K562 (cell line): ENCODE data around the gene CHCHD6. TPM values are rescaled to one million over a fixed set of nuclear protein-coding genes. Genes with fewer than 3 reads are reported as not detected.
A peak's percentile ranks its signal among the peaks of the same experiment; 100 is the strongest.

Source experiments
- ARID1B ChIP-seq: fragments of 450-650 bp; IDR thresholded peaks from 2 replicates; pipeline ENCODE4 v1.6.1; 2016; ENCODE audit warnings: antibody characterized with exemption, mild to moderate bottlenecking, inconsistent platforms
- CCAR2 ChIP-seq: fragments of 200-400 bp; formaldehyde crosslinking; IDR thresholded peaks from 2 replicates; pipeline ENCODE4 v1.6.1; 2017; ENCODE audit warnings: mild to moderate bottlenecking, low read depth, low read length
- CEBPG ChIP-seq, 3 experiments: fragments of 200-800 bp in 1 of 3; sonication (Bioruptor generic) in 1 of 3; sonication (generic) in 1 of 3; formaldehyde crosslinking in 1 of 3; IDR thresholded peaks in 2 of 3; conservative IDR thresholded peaks in 1 of 3; 2 replicates each; pipeline versions ENCODE4 v1.6.1 to v1.8.0; 2016 to 2022; ENCODE audit warnings: missing compliant biosample characterization in 2 of 3, missing genetic modification characterization in 2 of 3, mild to moderate bottlenecking in 1 of 3, missing genetic modification reagents in 1 of 3
- DDX20 ChIP-seq: fragments of 450-650 bp; IDR thresholded peaks from 2 replicates; pipeline ENCODE4 v1.6.1; 2016; ENCODE audit warnings: missing genetic modification characterization, low read depth, mild to moderate bottlenecking, missing compliant biosample characterization, moderate library complexity
- ELF4 ChIP-seq: fragments of 450-650 bp; formaldehyde crosslinking; IDR thresholded peaks from 2 replicates; pipeline ENCODE4 v1.4.0; 2022; ENCODE audit warnings: missing genetic modification characterization
- ETV6 ChIP-seq, 3 experiments: fragments of 150-350 bp in 1 of 3; sonication (generic) in 1 of 3; formaldehyde crosslinking in 1 of 3; IDR thresholded peaks; 2 replicates each; pipeline versions ENCODE4 v1.6.1 to v1.8.0; 2014 to 2022; ENCODE audit warnings: borderline replicate concordance in 2 of 3, low read depth in 2 of 3, antibody characterized with exemption in 1 of 3, low read length in 1 of 3, mild to moderate bottlenecking in 1 of 3, missing genetic modification reagents in 1 of 3
- GABPA ChIP-seq: fragments of 200-800 bp; sonication (Bioruptor generic); conservative IDR thresholded peaks from 2 replicates; pipeline ENCODE4 v1.6.1; 2016; ENCODE audit warnings: low read depth, missing genetic modification characterization, missing compliant biosample characterization
- MECOM ChIP-seq: fragments of 250-450 bp; sonication (Bioruptor Pico); IDR thresholded peaks from 2 replicates; pipeline ENCODE4 v1.8.0; 2022; ENCODE audit warnings: inconsistent platforms
- MEF2D ChIP-seq: conservative IDR thresholded peaks from 2 replicates; pipeline ENCODE4 v1.6.1; 2016; ENCODE audit warnings: low read depth, missing genetic modification characterization, missing compliant biosample characterization
- MEIS2 ChIP-seq: fragments of 450-650 bp; IDR thresholded peaks from 2 replicates; pipeline ENCODE4 v1.6.1; 2014; ENCODE audit warnings: mild to moderate bottlenecking; ENCODE audit not compliant: partially characterized antibody
- NCOR1 ChIP-seq: fragments of 450-650 bp; IDR thresholded peaks from 2 replicates; pipeline ENCODE4 v1.6.1; 2016; ENCODE audit warnings: mild to moderate bottlenecking, moderate library complexity
- NR2C2 ChIP-seq, 2 experiments: fragments of 200-800 bp in 1 of 2; sonication (Bioruptor generic) in 1 of 2; sonication (generic) in 1 of 2; formaldehyde crosslinking in 1 of 2; IDR thresholded peaks; 2 replicates each; pipeline versions ENCODE4 v1.6.1 to v1.8.0; 2016 to 2022; ENCODE audit warnings: mild to moderate bottlenecking in 1 of 2, missing compliant biosample characterization in 1 of 2, missing genetic modification characterization in 1 of 2, missing genetic modification reagents in 1 of 2
- RBM34 ChIP-seq: fragments of 200-400 bp; formaldehyde crosslinking; IDR thresholded peaks from 2 replicates; pipeline ENCODE4 v1.6.1; 2018; ENCODE audit warnings: low read length, borderline replicate concordance; ENCODE audit not compliant: insufficient read depth
- RREB1 ChIP-seq: fragments of 250-450 bp; sonication (Bioruptor Pico); IDR thresholded peaks from 2 replicates; pipeline ENCODE4 v1.4.0; 2020
- TCF7L2 ChIP-seq: fragments of 150-350 bp; IDR thresholded peaks from 2 replicates; pipeline ENCODE4 v1.6.1; 2016; ENCODE audit warnings: low read depth, mild to moderate bottlenecking, low read length, moderate library complexity
- YBX1 ChIP-seq: fragments of 450-650 bp; IDR thresholded peaks from 2 replicates; pipeline ENCODE4 v1.7.1; 2016; ENCODE audit warnings: mild to moderate bottlenecking
- ZFPM2 ChIP-seq: fragments of 250-450 bp; sonication (Bioruptor Pico); IDR thresholded peaks from 2 replicates; pipeline ENCODE4 v1.5.1; 2022; ENCODE audit warnings: mild to moderate bottlenecking
- ZNF263 ChIP-seq: sonication (generic); formaldehyde crosslinking; IDR thresholded peaks from 2 replicates; pipeline ENCODE4 v1.8.0; 2022; ENCODE audit warnings: mild to moderate bottlenecking, missing genetic modification reagents, borderline replicate concordance
- polyA plus RNA-seq, 8 experiments: library from polyadenylated mRNA; depleted of rRNA in 4 of 8; stranded (reverse) in 5 of 8; unstranded in 3 of 8; fragments of >200 nt; fragmentation: Nextera tagmentation in 2 of 8; fragmentation: Illumina TruSeq in 1 of 8; extraction: Ambion mirVana in 2 of 8; extraction: Trizol in 1 of 8; gene quantifications; 2 replicates each; pipeline versions ENCODE4 v1.2.1 to v1.2.3, GENCODE V29; 2011 to 2014; ENCODE audit warnings: inconsistent platforms in 1 of 8, missing spikeins in 1 of 8
- total RNA-seq, 7 experiments: library from RNA; depleted of rRNA in 6 of 7; stranded (reverse); fragments of >200 nt in 6 of 7; fragmentation: Illumina TruSeq in 2 of 7; extraction: Trizol in 2 of 7; gene quantifications; 2 replicates each; pipeline versions ENCODE4 v1.2.1 to v1.2.3, GENCODE V29; 2011 to 2021; ENCODE audit warnings: low replicate concordance in 1 of 7
- TF ChIP-seq, protein P1 (sequence below): sonication (generic); formaldehyde crosslinking; IDR thresholded peaks from 2 replicates; pipeline ENCODE4 v1.8.1; 2023; ENCODE audit warnings: mild to moderate bottlenecking, missing genetic modification reagents, moderate library complexity
- TF ChIP-seq, protein P2 (sequence below), 2 experiments: fragments of 450-650 bp; conservative IDR thresholded peaks; 2 replicates each; pipeline ENCODE4 v1.6.1; 2017; ENCODE audit warnings: mild to moderate bottlenecking in 2 of 2, moderate library complexity in 2 of 2

The CHCHD6 gene
- total and polyA plus RNA-seq, 9 of the 15 experiments (the other 6 are each of a cell fraction or from before 2014, with no cell fraction given), result 4.6 to 18.6 (median 10.9) TPM

DNA sequence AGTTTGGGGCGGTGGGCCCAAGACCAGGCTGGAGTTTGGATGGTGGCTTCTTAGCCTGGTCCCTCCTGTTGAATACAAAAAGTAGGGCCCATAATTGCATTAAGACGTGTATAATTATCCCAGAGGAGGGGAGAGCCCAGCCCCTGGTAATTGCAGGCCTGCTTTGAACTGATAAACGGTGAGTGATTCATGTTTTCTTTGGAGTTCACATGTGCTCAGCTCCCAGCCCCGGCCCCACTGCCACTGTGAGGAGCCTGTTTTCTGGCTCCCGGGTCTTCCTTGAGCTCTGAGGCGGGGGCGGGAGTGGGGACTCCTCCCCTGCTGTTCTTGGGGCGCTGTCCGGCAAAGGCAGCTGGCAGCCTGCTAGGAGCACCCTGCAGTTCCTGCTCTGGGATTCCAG lies 282.0 kb downstream of the CHCHD6 start (continued):
- no peak for TF ChIP-seq RREB1 (CRISPR knock-in tag)
- no peak for TF ChIP-seq ZNF263 (CRISPR knock-in tag)
- no peak for TF ChIP-seq MECOM
- TF ChIP-seq YBX1, result no peak
- no peak for TF ChIP-seq ELF4 (CRISPR knock-in tag)
- TF ChIP-seq DDX20 (tag), result no peak
- TF ChIP-seq NCOR1, result peak; percentile 52
- TF ChIP-seq, protein P1, sequence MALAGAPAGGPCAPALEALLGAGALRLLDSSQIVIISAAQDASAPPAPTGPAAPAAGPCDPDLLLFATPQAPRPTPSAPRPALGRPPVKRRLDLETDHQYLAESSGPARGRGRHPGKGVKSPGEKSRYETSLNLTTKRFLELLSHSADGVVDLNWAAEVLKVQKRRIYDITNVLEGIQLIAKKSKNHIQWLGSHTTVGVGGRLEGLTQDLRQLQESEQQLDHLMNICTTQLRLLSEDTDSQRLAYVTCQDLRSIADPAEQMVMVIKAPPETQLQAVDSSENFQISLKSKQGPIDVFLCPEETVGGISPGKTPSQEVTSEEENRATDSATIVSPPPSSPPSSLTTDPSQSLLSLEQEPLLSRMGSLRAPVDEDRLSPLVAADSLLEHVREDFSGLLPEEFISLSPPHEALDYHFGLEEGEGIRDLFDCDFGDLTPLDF (CRISPR knock-in tag), result no peak
- no peak for TF ChIP-seq CCAR2
- TF ChIP-seq MEIS2, result peak; percentile 95
- TF ChIP-seq CEBPG (CRISPR knock-in tag; IDR thresholded peaks at IDR 0.05), result no peak
- no peak for TF ChIP-seq CEBPG (tag; conservative IDR thresholded peaks at IDR 0.05 in 1 of 2, IDR thresholded peaks at IDR 0.05 in 1 of 2)
- peak; percentile 93 for TF ChIP-seq ARID1B
- no peak for TF ChIP-seq ETV6 (IDR thresholded peaks at IDR 0.05; ENCODE audit: borderline replicate concordance in 1 of 2, low read depth in 2 of 2, low read length in 1 of 2)
- TF ChIP-seq ETV6 (CRISPR knock-in tag; IDR thresholded peaks at IDR 0.05; ENCODE audit: borderline replicate concordance), result no peak
- no peak for TF ChIP-seq ZFPM2
- TF ChIP-seq GABPA (tag), result no peak
- no peak for TF ChIP-seq MEF2D (tag)
- TF ChIP-seq NR2C2 (CRISPR knock-in tag; IDR thresholded peaks at IDR 0.05), result no peak
- TF ChIP-seq NR2C2 (tag; IDR thresholded peaks at IDR 0.05), result no peak
- TF ChIP-seq TCF7L2, result no peak
- TF ChIP-seq, protein P2, sequence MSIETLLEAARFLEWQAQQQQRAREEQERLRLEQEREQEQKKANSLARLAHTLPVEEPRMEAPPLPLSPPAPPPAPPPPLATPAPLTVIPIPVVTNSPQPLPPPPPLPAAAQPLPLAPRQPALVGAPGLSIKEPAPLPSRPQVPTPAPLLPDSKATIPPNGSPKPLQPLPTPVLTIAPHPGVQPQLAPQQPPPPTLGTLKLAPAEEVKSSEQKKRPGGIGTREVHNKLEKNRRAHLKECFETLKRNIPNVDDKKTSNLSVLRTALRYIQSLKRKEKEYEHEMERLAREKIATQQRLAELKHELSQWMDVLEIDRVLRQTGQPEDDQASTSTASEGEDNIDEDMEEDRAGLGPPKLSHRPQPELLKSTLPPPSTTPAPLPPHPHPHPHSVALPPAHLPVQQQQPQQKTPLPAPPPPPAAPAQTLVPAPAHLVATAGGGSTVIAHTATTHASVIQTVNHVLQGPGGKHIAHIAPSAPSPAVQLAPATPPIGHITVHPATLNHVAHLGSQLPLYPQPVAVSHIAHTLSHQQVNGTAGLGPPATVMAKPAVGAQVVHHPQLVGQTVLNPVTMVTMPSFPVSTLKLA (conservative IDR thresholded peaks at IDR 0.05), result peak; percentile 90 to 93
- TF ChIP-seq RBM34, result no peak
